ENCODE data around the gene DEPDC4.
A peak's percentile ranks its signal among the peaks of the same experiment; 100 is the strongest.

DEPDC4 gene

GRCh38 chr12:100213016-100213891 is 53.6 kb downstream of the DEPDC4 start:
- no peak for DNase-seq (ENCODE audit: low read depth, low spot score)

GRCh38 chr12:100211698-100212097 is 55.2 kb downstream of the DEPDC4 start:
- no peak for DNase-seq (ENCODE audit: low read depth, low spot score)

- DNase-seq (ENCODE audit: low read depth, low spot score), result no peak
Observed at GRCh38 chr12:100208834-100209233, 58.0 kb downstream of the DEPDC4 start.

- no peak for DNase-seq (ENCODE audit: low read depth, low spot score)
Observed at GRCh38 chr12:100207311-100207710, 59.6 kb downstream of the DEPDC4 start.

GRCh38 chr12:100201604-100202423 is 65.1 kb downstream of the DEPDC4 start:
- DNase-seq (ENCODE audit: low read depth, low spot score), result no peak

- DNase-seq (ENCODE audit: low read depth, low spot score), result peak; percentile 97
Observed at GRCh38 chr12:100200463-100201181, 66.3 kb downstream of the DEPDC4 start, which contains the start of gene ACTR6. Gene ACTR6 (plus strand): TSS chr12:100200815. CDS start chr12:100200852, 37 bp downstream.

GRCh38 chr12:100199347-100200149 is 67.3 kb downstream of the DEPDC4 start:
- peak; percentile 57 for DNase-seq (ENCODE audit: low read depth, low spot score)

GRCh38 chr12:100199023-100199346 is 67.9 kb downstream of the DEPDC4 start:
- no peak for DNase-seq (ENCODE audit: low read depth, low spot score)

- no peak for DNase-seq (ENCODE audit: low read depth, low spot score)
Observed at GRCh38 chr12:100197486-100197885, 69.4 kb downstream of the DEPDC4 start.

GRCh38 chr12:100193085-100193484 is 73.8 kb downstream of the DEPDC4 start:
- DNase-seq (ENCODE audit: low read depth, low spot score), result no peak
